Heart right ventricle (tissue), 16 donors: ENCODE results near the gene HAUS2. TPM values are rescaled to one million over a fixed set of nuclear protein-coding genes. Genes with fewer than 3 reads are reported as not detected.

ENCODE experiments used
- ATAC-seq, 8 donors: fragments of 200-7000 bp; cut with Tn5 transposase; one replicate each; pipeline ENCODE4 v1.9.1; 2020; ENCODE audit warnings: mild to moderate bottlenecking in 8 of 8, moderate library complexity in 8 of 8, moderate number of reproducible peaks in 1 of 8
- DNase-seq, 2 donors: peaks; one replicate each; pipeline ENCODE4 v3.0.0-alpha.2; 2020
- H3K27ac ChIP-seq, 10 donors: fragments of 200-600 bp; sonication (generic) in 2 of 10; one replicate each; pipeline versions ENCODE4 v1.5.0 to v1.8.0; 2020 to 2022; ENCODE audit warnings: mild to moderate bottlenecking in 3 of 10
- H3K27me3 ChIP-seq, 7 donors: fragments of 200-600 bp; one replicate each; pipeline ENCODE4 v1.8.0; 2021 to 2022; ENCODE audit warnings: mild to moderate bottlenecking in 2 of 7
- H3K36me3 ChIP-seq, 9 donors: fragments of 200-600 bp; sonication (generic) in 1 of 9; one replicate each; pipeline versions ENCODE4 v1.5.0 to v1.8.0; 2020 to 2022; ENCODE audit warnings: mild to moderate bottlenecking in 2 of 9
- H3K4me1 ChIP-seq, 9 donors: fragments of 200-600 bp; sonication (generic) in 1 of 9; one replicate each; pipeline versions ENCODE4 v1.5.0 to v1.8.0; 2020 to 2022; ENCODE audit warnings: mild to moderate bottlenecking in 4 of 9
- H3K4me3 ChIP-seq, 10 donors: fragments of 200-600 bp; sonication (generic) in 2 of 10; one replicate each; pipeline versions ENCODE4 v1.5.0 to v1.8.0; 2020 to 2022; ENCODE audit warnings: mild to moderate bottlenecking in 7 of 10, moderate library complexity in 2 of 10
- H3K9me3 ChIP-seq, 11 donors: fragments of 200-600 bp in 10 of 11; sonication (generic) in 2 of 11; one replicate each; pipeline versions ENCODE4 v1.5.0 to v1.8.0; 2013 to 2022; ENCODE audit warnings: mild to moderate bottlenecking in 2 of 11, control low read depth in 1 of 11, moderate library complexity in 1 of 11
- CTCF ChIP-seq, 9 donors: fragments of 200-600 bp; sonication (generic) in 2 of 9; IDR thresholded peaks; one replicate each; pipeline versions ENCODE4 v1.5.0 to v1.8.0; 2021 to 2022; ENCODE audit warnings: antibody characterized with exemption in 9 of 9, mild to moderate bottlenecking in 5 of 9, moderate library complexity in 1 of 9
- WGBS, 2 donors: extraction: QIAGEN DNeasy Blood & Tissue Kit; methylation state at CpG; one replicate each; pipeline ENCODE4 v1.1.7; 2013; ENCODE audit warnings: inconsistent platforms in 1 of 2; 5-methylcytosine and 5-hydroxymethylcytosine counted together
- intact Hi-C, 10 donors: fragments of 100-400 bp; cut with DNase I; formaldehyde crosslinking; loops; one replicate each; pipeline versions ENCODE4 v1.11.1 to v1.14.2; 2022
- polyA plus RNA-seq, 2 donors: library from polyadenylated mRNA; stranded (reverse); fragments of 200-250 nt; gene quantifications; one replicate each; pipeline ENCODE4 v1.2.3, GENCODE V29; 2013
- total RNA-seq, 10 donors: library from RNA; stranded (reverse); fragmentation: NEBNext Ultra II Directional in 3 of 10; extraction: Animal tissue kit (Norgen Biotek cat#: 25700) in 3 of 10; gene quantifications; one replicate each; pipeline versions ENCODE4 v1.2.1 to v1.2.4, GENCODE V29; 2021 to 2023
- donor health status: Arrhythmogenic right ventricular cardiomyopathy.
- donor health status: ischemic (EF 13 %, LVEDD 7.1; RV severe dilation, severe dysfunction).
- donor health status: healthy with polysubstance abuse.
- donor health status: DM: no; HTN: yes; CAD: no.
- donor health status: DM: no; HTN: no; CAD: no.
- donor health status: ischemic (EF 25% LVEDD 6.9; RV normal size, moderate dysfunction).
- donor health status: ischemic (EF 25% LVEDD 5.7; RV mildly dilated, moderate dysfunction).
- donor health status: healthy.
- donor health status: DM: yes; HTN: yes; CAD: no.
- donor health status: Ischemic cardiomyopathy.
- donor health status: ischemic (EF 35%, LVEDD 5.7; RV mildly dilated, moderate dysfunction).
- donor health status: nonischemic (EF 11% LVEDD 7.7; RV severe dilation, severe dysfunction).
- donor health status: DM: yes; HTN: yes; CAD: no.
- donor health status: PGD.
- donor health status: ischemic (EF 29% LVEDD 5.4; RV normal size, mild dysfunction).
- donor health status: nonischemic (EF 23%, LVEDD 6.1; RV moderate dilation, normal function).

Gene HAUS2
- total and polyA plus RNA-seq, 12 donors: 5.5 to 17.0 (median 10.8) TPM

DNA sequence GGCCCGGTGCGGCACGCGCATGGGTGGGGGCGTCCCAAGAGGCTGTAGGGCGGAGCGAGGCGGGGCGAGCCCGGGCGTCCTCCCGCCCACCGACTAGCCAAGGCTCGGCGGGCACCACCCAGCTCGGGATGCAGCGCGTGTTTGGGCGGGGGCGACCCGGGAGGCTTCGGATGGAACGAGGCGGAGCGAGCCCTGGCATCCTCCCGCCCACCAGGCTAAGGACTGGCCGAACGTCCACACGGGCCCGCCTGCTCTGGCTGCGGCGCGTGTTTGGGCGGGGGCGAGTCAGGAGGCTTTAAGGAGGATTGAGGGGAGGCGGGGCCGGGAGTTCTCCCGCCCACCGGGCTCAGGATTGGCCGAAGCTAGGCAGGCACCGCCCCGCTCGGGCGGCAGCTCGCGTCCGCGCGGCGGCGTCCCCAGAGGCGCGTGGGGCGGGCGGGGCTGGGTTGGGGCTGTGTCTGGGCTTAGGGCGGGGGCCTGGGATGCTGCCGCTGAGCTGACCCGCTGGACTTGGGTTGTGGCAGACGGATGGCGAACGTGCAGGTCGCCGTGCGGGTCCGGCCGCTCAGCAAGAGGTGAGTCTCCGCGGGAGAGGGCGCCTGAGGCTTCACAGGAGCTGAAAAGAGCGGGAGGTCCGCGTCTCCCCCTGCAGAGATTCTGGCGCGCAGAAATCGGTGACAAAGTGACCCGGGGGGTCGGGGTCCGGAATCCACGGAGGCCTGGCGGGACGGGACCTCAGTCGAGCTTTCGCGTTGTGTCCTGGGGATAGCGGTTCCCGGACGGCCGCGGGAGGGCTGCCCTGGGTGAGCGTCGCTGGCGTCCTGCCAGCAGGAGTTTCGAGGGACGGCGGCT is 26.8 kb downstream of the HAUS2 start, which contains the start of gene STARD9:
TSS of gene STARD9 (plus strand) at position 419 of the 852 bp plus-strand sequence. CDS start at position 529, 110 bp downstream.
- Histone ChIP-seq H3K9me3 (no peaks in the 10 kb centered on the region), H3K4me1 (peaks cover 0 to 50% (median 44%) of the 10 kb centered on the region in 9 donors), H3K27ac (peak within 1 kb of the TSS; percentile 37 to 95 (median 90)), H3K4me3 (peak within 1 kb of the TSS; percentile 47 to 96 (median 91)), H3K36me3 (peaks cover 0 to 2% (median 0%) of the 10 kb centered on the region in 9 donors), H3K27me3 (no peaks in the 10 kb centered on the region)
- WGBS, 2 donors: 0% methylated on average over 81 to 95 of the region's 95 CpGs
- DNase-seq (peak; percentile 98 to 99), ATAC-seq (peak; percentile 96 to 99 (median 97))
- TF ChIP-seq CTCF (IDR thresholded peaks at IDR 0.05): peak in 1 of 9 donors; percentile 28
- intact Hi-C loops: loop anchor here in 1 of 10 donors (1.0 to 10.0 kb wide), 4 partner anchors 13 to 81 kb away; partner anchors contain the start of genes HAUS2, LRRC57, SNAP23 and ZNF106

GRCh38 chr15:42576040-42576594 is 27.5 kb downstream of the HAUS2 start:
- ATAC-seq (no peak), DNase-seq (no peak)
- 4 to 7% methylated on average over 16 of the region's 16 CpGs for WGBS, 2 donors
- Histone ChIP-seq H3K4me3 (peak overlapping the region; percentile 47 to 96 (median 91)), H3K27me3 (no peaks in the 10 kb centered on the region), H3K36me3 (no peaks in the 10 kb centered on the region), H3K27ac (peak overlapping the region; percentile 37 to 95 (median 90)), H3K4me1 (peaks cover 0 to 53% (median 50%) of the 10 kb centered on the region in 9 donors), H3K9me3 (no peaks in the 10 kb centered on the region)
- TF ChIP-seq CTCF (IDR thresholded peaks at IDR 0.05): no peak
- intact Hi-C loops: loop anchor here in 1 of 10 donors (1.0 to 10.0 kb wide), 3 partner anchors 12 to 81 kb away; partner anchors contain the start of genes SNAP23 and ZNF106

GRCh38 chr15:42576776-42577175 is 28.1 kb downstream of the HAUS2 start:
- intact Hi-C loops: loop anchor here in 1 of 10 donors (1.0 to 10.0 kb wide), 3 partner anchors 12 to 82 kb away; partner anchors contain the start of genes SNAP23 and ZNF106
- Histone ChIP-seq H3K9me3 (no peaks in the 10 kb centered on the region), H3K4me3 (peak overlapping the region in 7 of 10 donors; percentile 47 to 96 (median 90)), H3K27me3 (no peaks in the 10 kb centered on the region), H3K4me1 (peaks cover 0 to 58% (median 53%) of the 10 kb centered on the region in 9 donors), H3K27ac (peak overlapping the region in 5 of 10 donors; percentile 22 to 95 (median 41)), H3K36me3 (no peaks in the 10 kb centered on the region)
- no peak for DNase-seq
- ATAC-seq: no peak
- 75 to 84% methylated on average over 1 of the region's 1 CpG for WGBS, 2 donors
- no peak for TF ChIP-seq CTCF (IDR thresholded peaks at IDR 0.05)

DNA sequence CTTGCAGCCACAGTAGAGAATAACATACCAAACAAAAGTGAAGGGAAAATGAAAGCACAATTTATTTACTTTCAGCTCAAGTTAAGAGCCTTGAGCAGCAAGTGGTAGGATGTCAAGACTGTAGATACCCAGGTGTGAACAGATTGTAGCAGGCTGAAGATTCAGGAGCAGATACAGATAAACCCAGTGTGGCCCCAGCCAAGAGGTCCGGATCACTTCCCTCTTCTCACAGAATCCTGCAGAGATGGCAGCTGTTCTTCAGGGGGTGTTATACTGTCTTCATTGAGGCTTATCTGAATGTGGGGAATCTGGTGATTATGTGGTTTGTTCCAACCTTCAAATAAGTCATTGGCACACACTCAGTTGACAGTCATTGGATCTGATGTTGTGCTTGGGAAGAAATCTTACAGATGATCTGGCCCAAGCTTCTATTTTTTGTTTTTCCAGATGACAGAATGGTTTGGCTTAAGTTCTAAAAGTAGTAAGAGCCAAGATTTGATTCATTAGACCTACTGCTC is 28.9 kb downstream of the HAUS2 start:
- TF ChIP-seq CTCF (IDR thresholded peaks at IDR 0.05): no peak
- Histone ChIP-seq H3K27ac (peak overlapping the region in 6 of 10 donors; percentile 22 to 48 (median 34)), H3K9me3 (no peaks in the 10 kb centered on the region), H3K4me3 (peak overlapping the region in 6 of 10 donors; percentile 2 to 96 (median 90)), H3K36me3 (no peaks in the 10 kb centered on the region), H3K4me1 (peaks cover 0 to 66% (median 61%) of the 10 kb centered on the region in 9 donors), H3K27me3 (no peaks in the 10 kb centered on the region)
- ATAC-seq (no peak), DNase-seq (no peak)
- intact Hi-C loops: loop anchor here in 1 of 10 donors (5.0 to 10.0 kb wide), 2 partner anchors 70 to 83 kb away; partner anchors contain the start of genes SNAP23 and ZNF106
- 21 to 39% methylated on average over 1 of the region's 1 CpG for WGBS, 2 donors
